Smooth muscle cell (in vitro differentiated cells): Measurements from ENCODE around the gene SOBP. TPM values are rescaled to one million over a fixed set of nuclear protein-coding genes. Genes with fewer than 3 reads are reported as not detected.

Source experiments
- DNase-seq: peaks from one replicate; lab custom pipeline; 2025; ENCODE audit not compliant: unreplicated experiment; lab: John Stamatoyannopoulos, UW
- H2AFZ ChIP-seq: fragments of 200-600 bp; sonication (generic); 2 replicates; pipeline ENCODE4 v1.6.0; 2016; ENCODE audit warnings: antibody characterized with exemption, low read depth, mild to moderate bottlenecking
- H3F3A ChIP-seq: fragments of 200-600 bp; sonication (generic); 2 replicates; pipeline ENCODE4 v1.6.0; 2017; ENCODE audit warnings: antibody characterized with exemption, low read depth
- H3K27ac ChIP-seq: fragments of 200-600 bp; sonication (generic); 2 replicates; pipeline ENCODE4 v1.5.1; 2016; ENCODE audit warnings: low read depth, mild to moderate bottlenecking
- H3K27me3 ChIP-seq: fragments of 200-600 bp; sonication (generic); 2 replicates; pipeline ENCODE4 v1.6.1; 2016; ENCODE audit warnings: low read depth, mild to moderate bottlenecking
- H3K36me3 ChIP-seq: fragments of 200-600 bp; sonication (generic); 2 replicates; pipeline ENCODE4 v1.5.1; 2016; ENCODE audit warnings: low read depth
- H3K4me1 ChIP-seq: fragments of 200-600 bp; sonication (generic); 2 replicates; pipeline ENCODE4 v1.5.1; 2016; ENCODE audit warnings: low read depth
- H3K4me2 ChIP-seq: fragments of 200-600 bp; sonication (generic); 2 replicates; pipeline ENCODE4 v1.6.0; 2016; ENCODE audit warnings: mild to moderate bottlenecking
- H3K4me3 ChIP-seq: fragments of 200-600 bp; sonication (generic); 2 replicates; pipeline ENCODE4 v1.5.1; 2016; ENCODE audit warnings: mild to moderate bottlenecking
- H3K79me2 ChIP-seq: fragments of 200-600 bp; sonication (generic); 2 replicates; pipeline ENCODE4 v1.6.0; 2016; ENCODE audit warnings: low read depth, mild to moderate bottlenecking
- H3K9ac ChIP-seq: fragments of 200-600 bp; sonication (generic); 2 replicates; pipeline ENCODE4 v1.6.0; 2016; ENCODE audit warnings: low read depth
- H3K9me3 ChIP-seq: fragments of 200-600 bp; sonication (generic); replicated peaks from 2 replicates; pipeline ENCODE4 v1.5.1; 2016; ENCODE audit warnings: low read depth
- H4K20me1 ChIP-seq: fragments of 200-600 bp; sonication (generic); 2 replicates; pipeline ENCODE4 v1.6.0; 2016; ENCODE audit warnings: low read depth
- CTCF ChIP-seq: fragments of 200-600 bp; sonication (generic); IDR thresholded peaks from 2 replicates; pipeline ENCODE4 v1.5.1; 2017; ENCODE audit warnings: borderline replicate concordance, mild to moderate bottlenecking, antibody characterized with exemption; ENCODE audit not compliant: insufficient read depth, poor library complexity, severe bottlenecking
- WGBS: methylation state at CpG from one replicate; pipeline ENCODE4 v1.1.7; 2016; ENCODE audit warnings: low lambda C conversion rate; 5-methylcytosine and 5-hydroxymethylcytosine counted together
- polyA plus RNA-seq: library from polyadenylated mRNA; unstranded; fragments of >200 nt; fragmentation: Nextera tagmentation; extraction: Ambion mirVana; gene quantifications from 2 replicates; pipeline ENCODE4 v1.2.1, GENCODE V29; 2016
- total RNA-seq: library from RNA; depleted of rRNA; stranded (reverse); fragments of >200 nt; gene quantifications from 2 replicates; pipeline ENCODE4 v1.2.3, GENCODE V29; 2014

Gene SOBP
- total and polyA plus RNA-seq, 2 experiments from 2014 or later = 0.67 to 4.0 TPM

DNA sequence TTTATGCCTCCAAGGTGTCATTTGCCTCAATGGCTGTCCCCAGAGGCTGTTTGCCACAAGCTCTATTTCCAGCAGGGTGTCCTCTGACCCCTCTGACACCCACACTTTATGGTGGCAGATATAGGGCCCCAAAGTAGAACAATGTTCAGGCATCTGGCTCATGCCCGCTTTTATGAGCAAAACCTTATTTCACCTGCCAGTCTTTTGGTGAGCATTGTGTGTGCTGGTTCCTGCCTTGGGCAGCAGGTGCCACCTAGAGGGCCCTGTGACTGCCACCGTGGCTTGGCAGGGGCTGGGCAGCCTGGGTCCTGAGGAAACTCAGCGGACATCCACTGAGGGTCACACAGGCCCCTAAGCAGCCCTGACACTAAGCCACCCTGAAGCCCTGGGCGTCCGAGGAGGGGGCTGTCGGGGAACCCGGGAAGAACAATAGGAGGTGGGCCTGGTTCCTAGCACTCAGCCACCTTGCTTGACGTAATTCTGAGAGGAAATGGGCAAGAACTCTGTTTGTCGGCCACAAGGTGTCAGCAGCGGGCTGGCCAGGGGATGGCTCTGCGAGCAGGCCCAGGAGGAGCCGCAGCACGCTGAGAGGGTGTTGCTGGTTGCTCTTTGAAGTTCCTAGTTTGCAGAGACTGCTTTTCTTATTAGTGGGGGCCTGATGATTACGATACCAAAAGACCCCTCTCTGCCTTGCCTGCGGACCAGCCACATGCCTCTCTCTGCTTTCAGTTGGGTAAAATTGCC, 185.2 kb downstream of the SOBP start:
- DNase-seq = peak; percentile 20
- Histone ChIP-seq H2AFZ (peak overlapping the region; percentile 40), H3K4me2 (no peak overlapping the region), H3K9ac (no peak overlapping the region), H3K27ac (no peak overlapping the region), H3K4me3 (peak overlapping the region; percentile 14), H3K9me3 (no peaks in the 10 kb centered on the region), H3K79me2 (no peaks in the 10 kb centered on the region), H3K36me3 (no peaks in the 10 kb centered on the region), H3K27me3 (no peaks in the 10 kb centered on the region), H3F3A (peaks cover 5% of the 10 kb centered on the region), H3K4me1 (no peaks in the 10 kb centered on the region), H4K20me1 (no peaks in the 10 kb centered on the region)
- TF ChIP-seq CTCF = peak; percentile 82
- 14% methylated on average over 13 of the region's 15 CpGs for whole genome bisulfite sequencing

DNA sequence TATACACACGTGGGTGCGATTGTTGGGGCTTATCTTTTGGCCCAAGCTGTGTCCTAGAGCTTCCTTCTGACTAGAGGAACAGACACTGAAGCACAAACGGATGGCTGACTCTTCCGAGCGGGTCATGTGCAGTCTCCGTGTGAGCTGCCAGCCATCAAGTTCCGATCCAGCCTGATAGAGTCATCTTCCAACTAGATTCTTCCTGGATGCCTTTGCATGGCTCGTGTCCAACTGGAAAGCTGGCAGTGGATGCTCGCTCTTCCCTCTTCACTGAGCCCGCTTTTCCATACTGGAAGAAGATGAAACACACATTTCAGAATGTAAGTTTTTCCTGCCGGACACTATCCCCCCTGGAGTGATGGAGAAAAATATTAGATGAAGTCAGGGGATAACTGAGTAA, 186.1 kb downstream of the SOBP start:
- H4K20me1 ChIP-seq = no peaks in the 10 kb centered on the region
- no peaks in the 10 kb centered on the region for H3K4me1 ChIP-seq
- no peak overlapping the region for H3K4me2 ChIP-seq
- H2AFZ ChIP-seq = no peak overlapping the region
- no peak overlapping the region for H3K9ac ChIP-seq
- no peak overlapping the region for H3K27ac ChIP-seq
- no peak for DNase-seq
- H3K4me3 ChIP-seq = no peak overlapping the region
- H3K36me3 ChIP-seq = no peaks in the 10 kb centered on the region
- TF ChIP-seq CTCF = no peak
- H3K79me2 ChIP-seq = no peaks in the 10 kb centered on the region
- no peaks in the 10 kb centered on the region for H3K9me3 ChIP-seq
- H3K27me3 ChIP-seq = no peaks in the 10 kb centered on the region
- 76% methylated on average over 11 of the region's 11 CpGs for WGBS
- H3F3A ChIP-seq = peaks cover under 1% of the 10 kb centered on the region

DNA sequence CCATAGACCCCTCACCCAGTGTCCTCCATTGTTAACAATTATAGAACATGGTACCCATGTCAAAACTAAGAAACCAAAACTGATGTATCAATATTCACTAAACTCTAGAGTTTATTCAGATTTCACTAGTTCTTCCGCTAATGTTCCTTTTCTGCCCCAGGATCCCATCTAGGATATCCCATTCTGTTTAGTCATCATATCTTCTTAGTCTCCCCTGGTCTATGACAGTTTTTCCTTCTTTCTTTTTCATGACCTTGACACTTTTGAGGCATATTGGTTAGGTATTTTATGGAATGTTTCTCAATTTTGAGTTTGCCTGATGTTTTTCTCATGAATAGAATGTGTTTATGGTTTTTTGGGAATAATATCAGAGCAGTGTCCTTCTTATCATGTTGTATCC, 187.5 kb downstream of the SOBP start:
- H3K4me1 ChIP-seq = no peaks in the 10 kb centered on the region
- H3K9ac ChIP-seq = no peak overlapping the region
- H3K79me2 ChIP-seq = no peaks in the 10 kb centered on the region
- H2AFZ ChIP-seq = no peak overlapping the region
- no peaks in the 10 kb centered on the region for H3K36me3 ChIP-seq
- no peaks in the 10 kb centered on the region for H3F3A ChIP-seq
- TF ChIP-seq CTCF = no peak
- no peak for DNase-seq
- no peaks in the 10 kb centered on the region for H3K27me3 ChIP-seq
- H3K27ac ChIP-seq = no peak overlapping the region
- no peaks in the 10 kb centered on the region for H3K9me3 ChIP-seq
- 94% methylated on average over 1 of the region's 1 CpG for WGBS
- no peak overlapping the region for H3K4me3 ChIP-seq
- H4K20me1 ChIP-seq = no peaks in the 10 kb centered on the region
- no peak overlapping the region for H3K4me2 ChIP-seq

DNA sequence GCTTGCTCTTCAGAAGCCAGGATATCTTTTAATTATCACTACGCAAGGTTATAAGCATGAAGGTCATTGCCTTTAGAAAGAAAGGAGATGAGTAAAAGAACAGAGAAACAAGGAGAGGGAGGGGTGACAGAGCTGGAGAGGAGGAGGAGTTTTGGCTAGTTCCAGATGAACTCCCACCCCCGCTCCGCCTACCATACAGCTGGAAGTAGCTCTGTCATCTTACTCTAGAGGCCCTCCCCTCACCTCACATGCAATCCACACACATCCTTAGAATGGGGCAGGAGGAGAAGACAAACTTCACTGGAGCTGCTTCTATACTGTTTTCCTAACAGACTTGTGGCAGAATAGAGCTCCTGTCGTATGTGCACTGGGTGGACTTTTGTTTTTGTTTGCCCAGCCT, 189.5 kb downstream of the SOBP start:
- TF ChIP-seq CTCF = no peak
- DNase-seq = no peak
- H3K4me3 ChIP-seq = no peak overlapping the region

More for the DNA sequence above, 189.5 kb downstream of the SOBP start:
- Histone ChIP-seq H3K79me2 (no peaks in the 10 kb centered on the region), H3K36me3 (no peaks in the 10 kb centered on the region), H3K4me1 (no peaks in the 10 kb centered on the region), H3K9me3 (no peaks in the 10 kb centered on the region), H3K27me3 (no peaks in the 10 kb centered on the region), H3K9ac (no peak overlapping the region), H3K4me2 (no peak overlapping the region), H4K20me1 (no peaks in the 10 kb centered on the region), H3F3A (no peaks in the 10 kb centered on the region), H2AFZ (peak overlapping the region; percentile 36), H3K27ac (no peak overlapping the region)
- 68% methylated on average over 4 of the region's 4 CpGs for WGBS
